Fibroblast of lung (primary cell): Measurements from ENCODE around the gene VWA5B1.

Experiments
- EZH2 ChIP-seq: IDR thresholded peaks from 2 replicates; pipeline ENCODE4 v1.5.1; 2012; ENCODE audit warnings: low read length, control low read depth, mild to moderate bottlenecking; ENCODE audit errors: missing control alignments
- TF ChIP-seq, protein P1 (sequence below), 2 donors: IDR thresholded peaks in 1 of 2; conservative IDR thresholded peaks in 1 of 2; 1 replicate in 1 of 2; 2 replicates in 1 of 2; pipeline ENCODE4 v1.5.1; 2011 to 2012; ENCODE audit warnings: low read length in 2 of 2, control low read depth in 1 of 2, inconsistent platforms in 1 of 2, low read depth in 1 of 2, mild to moderate bottlenecking in 1 of 2

DNA sequence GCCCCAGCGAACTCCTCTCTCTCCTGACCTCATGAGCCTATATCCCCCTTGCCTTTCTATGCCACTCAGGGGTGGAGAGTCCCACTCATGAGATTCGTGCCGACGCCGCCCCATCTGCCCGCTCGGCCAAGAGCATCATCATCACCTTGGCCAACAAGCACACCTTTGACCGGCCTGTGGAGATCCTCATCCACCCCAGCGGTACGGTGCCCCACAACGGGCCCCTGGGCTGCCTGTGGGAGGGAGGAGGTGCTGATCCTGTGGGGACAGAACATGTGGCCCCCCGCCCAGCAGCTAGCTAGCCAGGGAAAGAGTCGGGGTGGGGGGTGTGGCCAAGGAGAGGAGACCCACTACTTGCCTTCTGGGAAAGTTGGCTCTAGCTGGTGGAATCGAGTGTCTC is 27.8 kb downstream of the VWA5B1 start:
- TF ChIP-seq, protein P1, sequence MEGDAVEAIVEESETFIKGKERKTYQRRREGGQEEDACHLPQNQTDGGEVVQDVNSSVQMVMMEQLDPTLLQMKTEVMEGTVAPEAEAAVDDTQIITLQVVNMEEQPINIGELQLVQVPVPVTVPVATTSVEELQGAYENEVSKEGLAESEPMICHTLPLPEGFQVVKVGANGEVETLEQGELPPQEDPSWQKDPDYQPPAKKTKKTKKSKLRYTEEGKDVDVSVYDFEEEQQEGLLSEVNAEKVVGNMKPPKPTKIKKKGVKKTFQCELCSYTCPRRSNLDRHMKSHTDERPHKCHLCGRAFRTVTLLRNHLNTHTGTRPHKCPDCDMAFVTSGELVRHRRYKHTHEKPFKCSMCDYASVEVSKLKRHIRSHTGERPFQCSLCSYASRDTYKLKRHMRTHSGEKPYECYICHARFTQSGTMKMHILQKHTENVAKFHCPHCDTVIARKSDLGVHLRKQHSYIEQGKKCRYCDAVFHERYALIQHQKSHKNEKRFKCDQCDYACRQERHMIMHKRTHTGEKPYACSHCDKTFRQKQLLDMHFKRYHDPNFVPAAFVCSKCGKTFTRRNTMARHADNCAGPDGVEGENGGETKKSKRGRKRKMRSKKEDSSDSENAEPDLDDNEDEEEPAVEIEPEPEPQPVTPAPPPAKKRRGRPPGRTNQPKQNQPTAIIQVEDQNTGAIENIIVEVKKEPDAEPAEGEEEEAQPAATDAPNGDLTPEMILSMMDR (conservative IDR thresholded peaks at IDR 0.05 in 1 of 2, IDR thresholded peaks at IDR 0.05 in 1 of 2; ENCODE audit: low read depth in 1 of 2, low read length in 2 of 2) = no peak
- no peak for TF ChIP-seq EZH2
